GM18858 (cell line): ENCODE measurements around the gene TAS2R46.
"Not testable (repeated sequence)": the region's sequence is repeated elsewhere in the genome, so short reads cannot be mapped to it uniquely, and the experiment has no call there.

Experiments
- ATAC-seq: cut with Tn5 transposase; IDR thresholded peaks from one replicate; pipeline ENCODE4 v1.9.1; 2021; ENCODE audit not compliant: unreplicated experiment

The TAS2R46 gene

DNA sequence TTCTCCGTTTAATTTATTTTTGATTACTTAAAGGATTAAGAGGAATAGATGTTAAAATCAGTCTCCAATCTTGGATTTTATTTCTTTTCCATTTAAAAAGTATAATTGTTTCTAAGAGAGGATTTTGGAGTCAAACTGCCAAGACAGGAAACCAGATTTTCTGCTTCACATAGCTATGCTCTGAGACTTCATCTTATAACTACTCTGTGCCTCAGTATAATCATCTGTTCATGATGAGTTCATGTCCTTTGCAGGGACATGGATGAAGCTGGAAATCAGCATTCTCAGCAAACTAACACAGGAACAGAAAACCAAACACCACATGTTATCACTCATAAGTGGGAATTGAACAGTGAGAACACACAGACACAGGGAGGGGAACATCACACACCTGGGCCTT is 21.9 kb downstream of the TAS2R46 start:
- no peak for ATAC-seq

DNA sequence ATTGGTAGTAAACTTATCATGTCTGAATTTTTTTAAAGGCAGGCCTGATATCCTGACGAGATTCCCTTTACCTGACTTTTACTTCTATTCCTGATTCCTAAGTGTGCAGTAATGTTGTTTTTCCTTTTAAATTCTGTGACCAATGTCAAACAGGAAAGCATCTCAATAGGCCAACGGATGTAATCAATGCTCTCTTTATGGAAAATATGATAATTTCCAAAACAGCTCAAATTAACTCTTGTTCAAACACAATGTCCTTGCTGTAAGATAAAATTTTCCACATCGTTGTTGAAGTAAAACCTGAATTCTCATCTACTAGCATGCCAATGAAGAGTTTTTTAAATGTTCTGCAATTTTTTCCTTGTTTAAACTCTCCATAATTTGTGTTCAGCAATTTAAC is 22.9 kb downstream of the TAS2R46 start:
- no peak for ATAC-seq

DNA sequence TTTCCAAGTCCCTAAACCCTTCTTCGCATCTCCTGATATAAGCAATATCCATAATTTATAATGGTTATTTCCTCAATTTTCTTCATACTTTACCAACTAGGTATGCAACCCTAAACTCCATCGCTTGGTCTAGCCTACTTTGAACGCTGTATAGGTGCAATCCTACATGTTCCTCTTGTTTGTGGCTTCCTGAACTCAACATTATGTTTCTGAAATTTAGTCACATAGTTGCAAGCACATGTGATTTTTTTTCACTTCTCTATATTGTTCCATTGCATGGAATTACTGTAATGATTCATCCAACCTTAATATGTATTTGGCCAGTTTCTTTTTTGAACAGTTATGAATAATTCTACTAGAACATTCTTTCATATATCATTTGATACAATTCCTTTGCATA is 28.1 kb downstream of the TAS2R46 start:
- not testable (repeated sequence) for ATAC-seq

DNA sequence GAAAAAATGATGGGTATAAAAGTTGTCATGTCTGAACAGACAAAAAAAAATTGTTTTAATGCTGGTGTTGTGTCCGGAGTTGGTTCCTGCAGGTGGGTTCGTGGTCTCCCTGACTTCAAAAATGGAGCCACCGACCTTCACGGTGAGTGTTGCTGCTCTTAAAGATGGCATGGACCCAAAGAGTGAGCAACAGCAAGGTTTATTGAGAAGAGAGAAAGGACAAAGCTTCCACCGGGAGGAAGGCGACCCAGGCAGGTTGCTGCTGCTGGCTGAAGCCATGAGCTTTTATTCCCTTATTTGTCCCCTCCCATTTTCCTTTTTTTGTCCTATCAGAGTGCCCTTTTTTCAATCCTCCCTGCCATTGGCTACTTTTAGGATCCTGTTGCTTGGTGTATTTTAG is 30.8 kb downstream of the TAS2R46 start, which contains the start of gene TAS2R31:
TSS of gene TAS2R31 (minus strand) at position 101 of the 400 bp plus-strand sequence. CDS start at position 29, 72 bp downstream.
- no peak for ATAC-seq

DNA sequence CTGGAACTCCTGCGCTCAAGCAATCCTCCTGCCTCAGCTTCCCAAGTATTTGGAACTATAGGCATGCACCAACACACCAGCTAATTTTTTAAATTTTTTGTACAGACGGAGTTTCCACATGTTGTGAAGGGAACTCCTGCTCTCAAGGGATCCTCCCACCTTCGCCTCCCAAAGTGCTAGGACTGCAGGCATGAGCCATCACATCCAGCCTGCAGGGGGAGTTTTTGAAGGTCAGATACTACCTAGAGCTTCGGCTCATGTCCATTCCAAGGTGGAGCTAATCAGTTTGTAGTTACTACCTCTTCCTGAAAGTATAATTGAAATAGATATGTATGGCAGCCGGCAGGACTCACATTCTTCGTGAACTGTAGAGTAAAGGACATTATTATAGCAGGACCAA is 36.0 kb downstream of the TAS2R46 start:
- no peak for ATAC-seq

DNA sequence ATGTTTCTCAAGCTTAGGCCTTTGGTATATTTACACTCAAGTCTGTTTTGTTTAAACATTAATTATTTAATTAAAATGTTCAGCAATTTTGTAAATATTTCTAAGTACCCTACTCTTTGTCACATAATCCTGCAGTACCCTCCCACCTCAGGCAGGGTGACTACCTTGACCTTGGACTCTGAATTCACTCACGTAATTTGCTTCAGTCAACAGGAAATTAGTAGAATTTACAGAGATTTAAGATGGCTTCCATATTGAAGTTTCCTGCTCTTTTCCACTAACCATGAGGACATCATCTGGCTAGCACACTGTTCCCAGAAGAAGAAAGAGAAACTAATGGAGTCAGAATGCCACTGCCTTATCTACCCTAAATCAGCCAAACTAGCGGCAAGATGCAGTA is 38.7 kb downstream of the TAS2R46 start:
- ATAC-seq, result no peak

DNA sequence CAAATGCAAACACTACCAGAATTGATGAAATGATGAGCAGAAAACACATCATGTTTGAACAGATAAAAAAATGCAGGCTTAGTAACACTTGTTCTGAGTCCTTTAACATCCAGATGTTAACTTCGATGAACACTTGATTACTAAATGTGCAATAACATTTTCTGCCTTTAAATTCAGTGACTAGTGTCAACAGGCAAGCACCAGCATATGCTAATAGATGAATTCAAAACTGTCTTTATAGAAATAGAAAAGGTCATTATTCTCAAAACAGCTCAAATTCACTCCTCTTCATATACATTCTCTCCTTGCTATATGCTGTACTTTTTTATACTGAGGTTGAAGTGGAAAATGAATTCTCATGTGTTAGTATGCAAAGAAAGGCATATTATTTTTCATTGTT is 39.6 kb downstream of the TAS2R46 start, which contains the start of gene TAS2R19:
TSS of gene TAS2R19 (minus strand) at position 101 of the 400 bp plus-strand sequence. CDS start at position 52, 49 bp downstream.
- ATAC-seq, result no peak

DNA sequence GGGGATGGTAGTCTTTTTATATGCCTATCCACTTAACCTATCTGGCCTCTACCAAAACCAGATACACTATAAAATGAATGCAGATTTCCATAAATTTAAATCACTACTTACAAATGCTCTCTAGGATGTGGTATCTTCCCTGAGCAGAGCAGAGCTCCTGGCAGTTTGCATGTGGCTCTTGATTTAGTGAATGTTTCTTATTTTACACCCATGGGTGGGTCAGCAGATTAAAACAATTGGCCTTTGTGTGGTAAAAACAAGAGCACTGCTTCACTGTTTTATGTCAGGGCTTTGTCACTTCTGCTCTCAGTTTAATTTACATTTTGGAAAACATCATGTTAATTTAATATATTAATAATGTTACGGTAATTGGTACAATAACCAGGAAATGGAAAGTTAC is 45.2 kb downstream of the TAS2R46 start:
- no peak for ATAC-seq

DNA sequence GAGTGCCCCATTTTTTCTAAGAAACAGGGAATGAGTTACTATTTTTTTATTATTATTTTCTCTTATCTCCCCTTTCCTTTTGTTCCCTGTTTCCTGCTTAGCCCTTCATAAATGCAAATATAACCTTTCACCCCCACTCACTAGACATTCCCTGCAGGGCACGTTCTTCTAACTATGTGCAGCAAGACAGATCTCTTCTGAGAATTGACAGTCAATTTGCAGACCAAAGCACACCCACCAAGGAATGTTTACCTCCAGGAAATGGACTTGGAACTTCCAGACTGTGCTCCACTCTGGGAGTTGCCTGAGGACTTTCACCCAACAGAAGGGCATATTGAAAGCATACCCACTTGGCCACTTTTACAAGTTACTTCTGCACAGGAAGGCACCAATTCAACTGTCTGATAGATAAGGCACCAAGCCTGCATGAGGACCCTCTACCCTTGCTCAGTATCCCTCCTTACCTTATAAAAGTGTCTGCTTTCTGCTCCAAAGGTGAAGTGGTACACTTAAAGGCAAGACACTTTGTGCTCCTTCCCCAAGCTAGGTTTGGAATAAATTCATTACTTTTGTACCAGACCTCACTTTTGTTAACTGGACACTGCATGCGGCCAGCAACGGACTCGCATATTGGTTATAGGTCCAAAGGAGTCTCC is 46.2 kb downstream of the TAS2R46 start:
- ATAC-seq, result no peak

DNA sequence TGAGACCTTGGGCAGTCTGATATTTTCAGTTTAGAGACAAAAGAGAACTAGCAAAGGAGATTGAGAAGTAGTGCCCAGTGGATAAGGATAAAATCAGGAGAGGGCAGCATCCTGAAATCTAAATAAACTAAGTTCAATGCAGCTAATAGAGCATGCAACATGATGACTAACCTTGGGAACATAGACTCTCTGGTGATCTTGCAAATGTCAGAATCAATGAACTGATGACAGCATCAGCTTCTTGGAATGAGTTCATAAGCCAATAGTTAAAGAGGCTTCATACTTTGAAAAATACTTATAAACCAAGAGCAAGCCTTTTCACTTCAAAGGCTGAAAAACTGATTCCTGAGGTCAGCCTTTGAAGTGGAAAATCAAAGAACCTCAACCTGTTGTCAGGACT is 47.9 kb downstream of the TAS2R46 start:
- ATAC-seq, result no peak
